ENCODE measurements around the gene TCIRG1.
"Not testable (repeated sequence)": the region's sequence is repeated elsewhere in the genome, so short reads cannot be mapped to it uniquely, and the experiment has no call there.

The TCIRG1 gene, protein sequence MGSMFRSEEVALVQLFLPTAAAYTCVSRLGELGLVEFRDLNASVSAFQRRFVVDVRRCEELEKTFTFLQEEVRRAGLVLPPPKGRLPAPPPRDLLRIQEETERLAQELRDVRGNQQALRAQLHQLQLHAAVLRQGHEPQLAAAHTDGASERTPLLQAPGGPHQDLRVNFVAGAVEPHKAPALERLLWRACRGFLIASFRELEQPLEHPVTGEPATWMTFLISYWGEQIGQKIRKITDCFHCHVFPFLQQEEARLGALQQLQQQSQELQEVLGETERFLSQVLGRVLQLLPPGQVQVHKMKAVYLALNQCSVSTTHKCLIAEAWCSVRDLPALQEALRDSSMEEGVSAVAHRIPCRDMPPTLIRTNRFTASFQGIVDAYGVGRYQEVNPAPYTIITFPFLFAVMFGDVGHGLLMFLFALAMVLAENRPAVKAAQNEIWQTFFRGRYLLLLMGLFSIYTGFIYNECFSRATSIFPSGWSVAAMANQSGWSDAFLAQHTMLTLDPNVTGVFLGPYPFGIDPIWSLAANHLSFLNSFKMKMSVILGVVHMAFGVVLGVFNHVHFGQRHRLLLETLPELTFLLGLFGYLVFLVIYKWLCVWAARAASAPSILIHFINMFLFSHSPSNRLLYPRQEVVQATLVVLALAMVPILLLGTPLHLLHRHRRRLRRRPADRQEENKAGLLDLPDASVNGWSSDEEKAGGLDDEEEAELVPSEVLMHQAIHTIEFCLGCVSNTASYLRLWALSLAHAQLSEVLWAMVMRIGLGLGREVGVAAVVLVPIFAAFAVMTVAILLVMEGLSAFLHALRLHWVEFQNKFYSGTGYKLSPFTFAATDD
- total RNA-seq: 156 to 172 reads per million in 2 donors

DNA sequence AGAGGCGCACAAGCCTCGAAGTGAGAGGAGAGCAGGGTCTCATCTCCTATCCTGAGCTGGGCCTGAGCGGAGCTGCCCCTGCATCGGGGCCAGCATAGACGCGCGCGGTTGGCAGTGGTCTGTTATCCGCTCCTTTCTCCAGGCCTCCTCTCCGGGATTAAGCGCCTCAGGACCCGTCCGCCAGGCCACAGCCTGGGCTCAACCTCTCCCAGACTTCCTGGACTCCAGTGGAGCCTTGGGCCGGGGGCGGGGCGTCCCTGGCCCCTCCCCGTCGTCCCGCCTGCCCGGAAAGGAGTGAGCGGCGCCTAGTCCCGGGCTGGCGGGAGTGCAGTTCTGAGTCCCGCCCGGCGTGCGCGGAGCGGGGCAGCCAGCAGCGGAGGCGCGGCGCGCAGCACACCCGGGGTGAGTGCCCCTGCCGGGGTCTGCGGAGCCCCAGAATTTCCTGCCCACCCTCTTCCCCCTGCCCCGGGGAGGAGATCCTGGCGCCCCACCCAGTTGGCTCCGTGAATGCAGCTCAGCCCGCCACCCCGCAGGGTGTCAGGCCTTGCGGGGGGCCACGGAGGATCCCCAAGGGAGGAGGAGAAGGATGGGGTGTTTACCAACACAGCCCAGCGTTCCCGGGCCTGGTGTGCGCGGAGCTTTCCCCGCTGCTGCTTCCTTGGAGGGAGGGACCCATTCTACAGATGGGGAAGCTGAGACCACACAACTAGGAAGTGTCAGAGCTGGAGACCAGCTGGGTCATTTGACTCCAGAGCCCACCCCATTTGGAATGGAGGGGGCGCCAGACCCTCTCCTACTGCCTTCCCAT lies at the start of gene TCIRG1:
TSS of gene TCIRG1 (plus strand) at position 308 of the 808 bp plus-strand sequence. CDS start 2,247 bp downstream, outside the sequence.
- DNase-seq: peak; percentile 37

- DNase-seq: not testable (repeated sequence)
Measured at GRCh38 chr11:67990546-67991346, 48.1 kb upstream of the TCIRG1 start.

DNA sequence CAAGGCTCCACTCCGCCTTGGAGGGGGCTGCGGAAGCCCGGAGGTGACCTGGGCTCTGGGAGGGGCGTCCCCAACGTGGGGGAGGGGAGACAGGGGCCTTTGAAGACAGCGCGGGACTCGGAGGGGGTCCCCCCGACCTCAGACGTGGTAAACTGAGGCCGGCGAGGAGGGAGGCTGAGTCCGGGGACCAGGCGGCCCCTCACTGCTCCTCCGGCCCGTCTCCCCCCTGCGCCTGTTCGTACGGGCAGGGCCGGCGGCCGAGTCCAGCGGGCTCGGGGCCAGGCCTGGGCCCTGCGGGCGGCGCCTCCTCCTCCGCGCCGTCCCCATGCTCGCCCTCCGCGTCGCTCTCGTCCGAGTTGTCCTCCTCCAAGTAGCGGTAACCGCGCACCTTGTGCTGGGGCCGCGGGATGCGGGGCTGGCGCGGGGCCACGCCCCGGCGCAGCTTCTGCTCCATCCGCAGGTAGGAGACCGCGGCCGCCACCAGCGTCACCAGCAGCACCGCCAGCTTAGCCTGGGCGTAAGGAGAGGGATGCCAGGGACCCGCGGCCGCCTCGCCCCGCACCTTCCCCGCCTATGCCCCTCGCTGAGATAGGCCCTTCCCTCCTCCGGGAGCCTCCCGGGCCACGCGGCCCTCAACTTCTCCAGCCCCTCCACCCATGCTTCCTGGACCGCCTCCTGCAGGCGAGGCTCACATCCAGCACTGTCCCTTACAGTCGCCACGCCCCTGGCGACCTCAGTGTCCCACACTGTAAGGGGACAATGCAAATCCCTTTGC lies 47.3 kb upstream of the TCIRG1 start:
- DNase-seq: not testable (repeated sequence)

DNA sequence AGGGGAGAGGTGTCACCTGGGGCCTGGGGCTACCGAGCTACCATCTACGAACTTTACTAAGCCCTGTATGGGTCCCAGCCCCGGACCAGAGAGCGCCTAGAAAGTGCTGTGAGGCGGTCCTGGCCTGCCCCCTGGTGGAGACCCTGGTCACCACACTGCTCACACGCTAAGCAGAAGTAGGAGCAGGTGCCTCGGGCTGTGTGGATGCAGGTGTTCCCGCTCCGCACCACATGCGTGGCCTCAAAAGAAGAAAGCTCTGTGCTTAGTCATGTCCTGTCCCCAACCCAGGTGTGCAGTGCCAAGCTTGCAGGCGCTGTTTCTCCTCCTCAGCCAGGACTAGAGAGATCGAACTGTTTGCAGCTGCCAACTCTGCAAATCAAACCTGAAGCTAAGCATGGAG lies 45.0 kb upstream of the TCIRG1 start:
- peak; percentile 25 for DNase-seq

DNA sequence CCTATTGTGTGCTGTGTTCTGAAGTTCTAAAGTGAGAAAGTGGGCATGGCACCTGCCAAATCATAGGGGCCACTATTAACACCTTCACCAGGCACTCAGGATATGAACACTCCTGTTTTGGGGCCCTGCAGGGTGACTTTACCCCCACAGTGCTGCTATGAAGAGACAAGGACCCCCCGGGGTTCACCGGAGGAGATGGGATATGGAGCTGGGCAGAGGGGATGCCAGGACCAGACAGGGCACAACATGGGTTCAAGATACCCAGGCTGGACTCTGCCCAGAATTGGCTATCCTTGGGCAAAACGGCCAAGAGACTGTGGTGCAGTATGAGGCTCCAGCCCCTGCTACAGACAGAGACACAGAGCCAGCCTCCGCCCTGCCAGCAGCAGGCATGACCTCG lies 44.4 kb upstream of the TCIRG1 start:
- DNase-seq: not testable (repeated sequence)

GRCh38 chr11:67995129-67995528 lies 43.7 kb upstream of the TCIRG1 start:
- not testable (repeated sequence) for DNase-seq

GRCh38 chr11:67995579-67995978 lies 43.2 kb upstream of the TCIRG1 start:
- not testable (repeated sequence) for DNase-seq

DNA sequence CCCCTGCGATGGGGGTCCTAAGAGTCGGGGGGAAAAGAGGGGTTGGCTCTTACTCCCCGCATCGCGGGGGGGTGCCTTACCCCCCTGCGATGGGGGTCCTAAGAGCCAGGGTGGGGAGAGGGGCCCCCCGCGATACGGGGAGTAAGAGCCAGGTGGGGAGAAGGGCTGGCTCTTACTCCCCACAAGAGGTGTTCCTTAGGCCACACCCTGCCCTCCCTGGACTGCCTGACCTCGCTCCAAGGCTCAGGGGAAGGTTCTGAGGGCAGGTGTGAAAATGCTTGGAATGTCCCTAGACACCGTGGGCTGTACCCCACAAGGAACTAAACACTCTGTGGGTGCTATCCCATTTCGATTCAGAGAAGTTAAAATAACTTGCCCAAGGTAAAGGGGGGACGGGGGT lies 42.8 kb upstream of the TCIRG1 start:
- DNase-seq: no peak

- DNase-seq: no peak
Measured at GRCh38 chr11:67996622-67997474, 42.0 kb upstream of the TCIRG1 start.

GRCh38 chr11:67997475-67997921 lies 41.3 kb upstream of the TCIRG1 start:
- DNase-seq: no peak

DNA sequence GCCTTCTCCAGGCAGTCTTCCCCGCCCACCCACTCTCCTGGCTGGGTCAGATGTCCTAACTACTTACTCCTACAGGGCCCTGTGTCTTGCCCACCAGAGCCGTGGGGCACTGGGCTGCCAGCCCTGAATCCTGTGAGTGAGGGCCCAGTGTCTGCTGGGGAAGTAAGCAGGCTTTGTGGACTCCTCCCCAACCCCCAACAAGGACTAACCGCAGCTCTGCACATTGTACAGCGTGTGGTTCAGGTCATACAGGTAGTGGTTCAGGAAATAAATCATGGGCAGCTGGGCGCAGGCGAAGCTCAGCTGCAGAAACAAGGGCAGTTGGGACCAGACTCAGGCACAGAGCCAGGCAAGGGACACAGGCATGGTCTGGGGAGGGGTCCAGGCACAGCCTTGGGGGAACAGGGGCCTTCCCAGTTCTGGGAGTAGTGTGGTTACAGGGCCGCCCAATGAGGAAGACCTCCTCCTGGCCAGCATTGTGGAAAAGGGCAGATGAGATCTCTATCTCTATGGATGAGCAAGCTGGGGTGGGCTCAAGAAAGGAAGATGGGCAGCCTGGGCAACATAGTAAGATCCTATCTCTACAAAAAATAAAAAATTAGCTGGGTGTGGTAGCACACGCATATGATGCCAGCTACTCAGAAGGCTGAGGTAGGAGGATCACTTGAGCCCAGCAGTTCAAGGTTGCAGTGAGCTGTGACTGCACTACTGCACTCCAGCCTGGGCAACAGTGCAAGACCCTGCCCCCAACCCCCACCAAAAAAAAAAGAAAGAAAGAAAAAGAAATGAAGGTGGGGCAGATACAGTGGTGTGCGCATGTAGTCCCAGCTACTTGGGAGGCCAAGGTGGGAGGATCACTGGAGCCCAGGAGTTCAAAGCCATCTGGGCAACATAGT lies 40.4 kb upstream of the TCIRG1 start:
- no peak for DNase-seq

GRCh38 chr11:67999201-67999629 lies 39.6 kb upstream of the TCIRG1 start:
- no peak for DNase-seq

- DNase-seq: no peak
Measured at GRCh38 chr11:67999704-68000103, 39.1 kb upstream of the TCIRG1 start.

DNA sequence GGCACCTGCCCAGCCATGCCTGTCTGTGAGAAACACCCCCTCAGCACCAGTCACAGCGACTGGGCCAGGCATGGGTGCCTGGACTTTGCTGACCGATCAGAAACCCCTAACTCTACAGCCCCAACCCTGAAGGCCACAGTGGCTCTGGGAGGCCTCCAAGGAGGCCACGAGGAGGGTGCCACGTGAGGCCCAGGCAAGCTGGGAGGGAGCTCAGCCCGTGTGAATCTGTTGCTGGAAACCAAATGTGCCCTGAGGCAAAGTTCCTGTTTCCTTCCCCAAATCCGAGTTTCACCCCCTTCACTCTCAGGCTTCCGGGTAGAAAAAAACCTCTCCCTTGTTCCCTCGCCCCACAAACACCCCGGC lies 36.3 kb upstream of the TCIRG1 start:
- no peak for DNase-seq

GRCh38 chr11:68002938-68003845 lies 35.6 kb upstream of the TCIRG1 start:
- peak; percentile 51 for DNase-seq

- peak; percentile 63 for DNase-seq
Measured at GRCh38 chr11:68003846-68004550, 34.8 kb upstream of the TCIRG1 start, which contains the start of gene UNC93B1. TSS of gene UNC93B1 (minus strand) at chr11:68004097. CDS start at chr11:68004043, 54 bp downstream.
